ENCODE measurements around the gene ZDHHC22.
A peak's percentile ranks its signal among the peaks of the same experiment; 100 is the strongest.

Gene ZDHHC22

GRCh38 chr14:77102154-77102553 is 39.4 kb downstream of the ZDHHC22 start:
- DNase-seq = no peak

GRCh38 chr14:77100961-77101360 is 40.6 kb downstream of the ZDHHC22 start:
- DNase-seq = no peak

GRCh38 chr14:77099425-77100167 is 42.0 kb downstream of the ZDHHC22 start:
- no peak for DNase-seq

- peak; percentile 13 for DNase-seq
These were observed 42.9 kb downstream of the ZDHHC22 start for GRCh38 chr14:77098529-77099353.

DNA sequence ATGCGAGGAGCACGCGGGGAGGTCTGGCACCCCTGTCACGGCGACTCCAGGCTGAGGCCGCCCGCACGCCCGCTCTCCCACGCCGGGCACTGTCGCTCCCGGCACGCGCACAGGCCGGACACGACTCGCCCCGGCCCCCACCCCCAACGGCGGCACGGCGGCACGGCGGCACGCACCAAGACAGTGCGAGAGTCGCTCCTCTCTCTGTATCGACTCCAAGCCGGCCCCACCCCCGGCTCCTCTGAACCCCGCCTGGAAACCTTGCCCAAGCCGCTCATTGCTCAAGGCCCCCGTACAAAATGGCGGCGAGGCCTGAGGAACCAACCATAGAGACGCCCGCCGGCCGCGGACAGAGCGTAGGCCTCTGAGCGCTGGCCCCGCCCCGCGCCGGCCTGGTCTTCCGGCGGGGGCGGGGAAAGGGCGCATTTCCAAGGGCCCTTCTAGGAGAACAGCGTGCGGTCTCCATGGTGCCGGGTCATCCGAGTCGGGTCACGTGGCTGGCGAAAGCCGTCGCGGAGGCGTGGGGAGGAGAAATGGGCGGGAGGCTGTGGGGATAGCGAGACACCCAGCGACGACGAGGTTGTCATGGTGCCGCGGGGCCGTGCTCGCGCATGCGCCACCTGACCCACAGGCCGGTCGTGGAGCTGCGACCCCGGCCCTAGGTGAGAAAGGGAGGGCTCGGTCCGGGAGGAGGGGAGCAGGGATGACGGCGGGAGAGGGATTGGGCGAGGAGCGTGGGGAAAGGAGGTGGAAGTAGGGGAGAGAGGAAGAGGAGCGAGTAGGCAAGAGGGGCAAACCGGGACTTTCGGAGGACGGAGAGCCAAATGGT is 43.7 kb downstream of the ZDHHC22 start, which contains the start of gene CIPC:
Gene CIPC (plus strand): TSS at position 559 of the 829 bp plus-strand sequence. CDS start 7,451 bp downstream, outside the sequence.
- peak; percentile 98 for DNase-seq

GRCh38 chr14:77097006-77097699 is 44.4 kb downstream of the ZDHHC22 start:
- no peak for DNase-seq

DNA sequence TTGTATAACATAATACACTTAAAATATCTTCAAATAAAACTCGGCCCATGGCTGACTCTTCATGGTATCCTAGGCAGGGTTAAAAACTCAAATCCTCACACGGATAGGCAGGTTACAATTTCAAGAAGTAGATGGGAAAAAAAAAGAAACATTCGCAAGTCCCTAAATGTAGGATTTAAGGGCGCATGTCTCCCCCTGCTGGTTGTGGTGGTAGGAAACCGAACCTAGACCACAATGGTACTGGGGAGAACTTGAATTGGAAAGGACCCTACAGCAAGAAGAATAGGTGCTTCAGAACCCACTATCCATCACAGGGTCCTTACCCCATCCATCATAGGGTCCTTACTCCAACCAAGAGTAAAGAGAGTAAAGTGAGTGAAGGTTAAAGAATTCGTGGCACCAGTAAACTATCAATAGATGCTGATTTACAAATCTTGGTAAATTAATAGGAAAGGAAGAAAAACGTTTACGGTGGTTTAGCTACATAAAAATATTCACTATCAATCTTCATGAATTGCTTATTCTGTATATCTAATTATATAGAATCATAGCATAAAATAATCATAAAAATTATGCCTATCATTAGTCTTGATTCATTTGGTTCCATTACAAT is 46.8 kb downstream of the ZDHHC22 start:
- DNase-seq = peak; percentile 73

DNA sequence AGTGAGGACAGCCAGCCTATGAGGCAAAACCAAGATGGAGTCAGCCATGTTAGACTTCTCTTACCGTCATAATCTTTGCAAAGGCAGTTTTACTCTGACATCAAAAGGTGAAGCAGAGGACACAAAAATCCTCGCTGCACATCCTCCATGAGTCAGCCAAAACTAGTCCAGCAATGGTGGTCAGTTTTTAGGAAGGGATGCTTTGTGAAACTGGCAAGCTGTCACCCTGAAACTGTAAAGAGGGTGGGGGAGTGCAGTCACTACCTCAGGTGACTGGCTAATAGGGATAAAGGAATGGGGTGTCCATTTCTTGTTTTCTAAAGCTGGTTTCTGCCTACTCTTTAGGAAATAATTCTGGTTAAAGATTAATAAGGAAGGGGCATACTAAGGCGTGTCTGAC is 48.9 kb downstream of the ZDHHC22 start:
- DNase-seq = no peak

GRCh38 chr14:77091518-77091917 is 50.1 kb downstream of the ZDHHC22 start:
- no peak for DNase-seq

GRCh38 chr14:77088645-77089044 is 52.9 kb downstream of the ZDHHC22 start:
- no peak for DNase-seq

GRCh38 chr14:77088219-77088618 is 53.4 kb downstream of the ZDHHC22 start:
- no peak for DNase-seq

GRCh38 chr14:77087631-77088030 is 54.0 kb downstream of the ZDHHC22 start:
- no peak for DNase-seq

DNA sequence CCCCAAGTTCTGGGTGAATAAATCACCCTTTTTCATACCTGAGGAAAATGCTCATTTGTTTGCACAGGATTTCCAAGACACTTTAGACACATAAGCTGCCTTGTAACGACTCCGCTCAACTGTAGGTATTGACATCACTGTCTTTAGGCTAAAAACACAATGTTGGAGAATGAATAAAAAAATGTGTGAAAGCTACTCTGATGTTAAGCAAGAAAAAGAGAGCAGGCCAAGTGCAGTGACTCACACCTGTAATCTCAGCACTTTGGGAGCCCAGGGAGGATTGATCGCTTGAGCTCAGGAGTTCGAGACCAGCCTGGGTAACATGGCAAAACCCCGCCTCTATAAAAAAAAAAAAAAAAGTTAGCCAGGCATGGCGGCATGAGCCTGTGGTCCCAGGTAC is 54.6 kb downstream of the ZDHHC22 start:
- no peak for DNase-seq

- no peak for DNase-seq
These were observed 55.4 kb downstream of the ZDHHC22 start for GRCh38 chr14:77086017-77086727.

DNA sequence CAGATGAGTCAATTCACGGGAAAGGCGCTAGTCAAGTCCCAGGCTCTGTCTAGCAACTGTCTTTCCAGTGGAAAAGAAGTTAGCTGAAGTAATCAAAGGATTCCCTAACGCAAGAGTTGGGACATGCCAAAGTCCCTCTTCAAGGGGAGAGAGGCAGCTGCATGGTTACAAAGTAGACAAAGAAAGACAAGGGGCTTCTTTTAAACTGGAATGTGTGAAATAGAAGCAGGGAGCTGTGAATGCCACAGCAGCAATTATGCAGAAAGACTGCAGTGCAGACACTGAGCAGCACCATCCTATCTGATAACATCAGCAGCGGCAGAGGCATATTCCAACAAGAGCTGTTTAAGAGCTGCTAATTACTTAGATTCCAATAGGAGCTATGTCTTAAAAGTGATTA is 56.1 kb downstream of the ZDHHC22 start:
- DNase-seq = no peak

- DNase-seq = no peak
These were observed 56.6 kb downstream of the ZDHHC22 start for GRCh38 chr14:77084985-77085384.

- DNase-seq = no peak
These were observed 58.5 kb downstream of the ZDHHC22 start for GRCh38 chr14:77083082-77083481.

DNA sequence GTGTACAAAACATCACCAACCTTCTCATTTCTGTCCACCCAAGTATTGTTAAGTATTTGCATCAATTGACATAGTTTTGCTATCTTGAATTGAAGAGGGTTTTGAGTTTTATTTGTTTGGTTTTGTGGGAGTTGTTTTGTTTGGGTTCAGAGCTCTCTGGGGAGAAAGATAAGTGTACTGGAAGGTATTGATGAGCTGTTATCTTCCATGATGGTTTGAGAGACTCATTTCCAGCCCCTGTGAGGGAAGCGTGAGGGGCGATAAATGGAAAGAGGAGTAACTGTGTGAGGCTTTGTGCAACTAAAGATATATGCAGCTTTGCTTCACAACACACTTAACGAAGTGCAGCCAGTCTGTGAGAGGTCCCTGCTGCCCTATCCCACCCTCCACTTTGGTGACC is 59.2 kb downstream of the ZDHHC22 start:
- no peak for DNase-seq

Measured in T-helper 9 cell (primary cell).